Body of pancreas (tissue), 4 donors: Measurements from ENCODE around the gene HOXA6.

ENCODE experiments used
- CTCF ChIP-seq, 7 experiments: fragments of 450-650 bp in 4 of 7; fragments of 200-600 bp in 3 of 7; sonication (generic) in 3 of 7; IDR thresholded peaks; one replicate each; pipeline ENCODE4 v1.5.1; 2016 to 2019; ENCODE audit warnings: antibody characterized with exemption in 7 of 7
- POLR2A ChIP-seq, 3 donors: fragments of 450-650 bp; IDR thresholded peaks; one replicate each; pipeline ENCODE4 v1.6.1; 2016; ENCODE audit warnings: antibody characterized with exemption in 3 of 3, mild to moderate bottlenecking in 2 of 3

- TF ChIP-seq CTCF (IDR thresholded peaks at IDR 0.05) = no peak
- TF ChIP-seq POLR2A (IDR thresholded peaks at IDR 0.05) = no peak
Measured at GRCh38 chr7:27100694-27101170, 46.8 kb downstream of the HOXA6 start.
